ENCODE data around the gene EMP1.
"Not testable (repeated sequence)": the region's sequence is repeated elsewhere in the genome, so short reads cannot be mapped to it uniquely, and the experiment has no call there.

EMP1 gene

DNA sequence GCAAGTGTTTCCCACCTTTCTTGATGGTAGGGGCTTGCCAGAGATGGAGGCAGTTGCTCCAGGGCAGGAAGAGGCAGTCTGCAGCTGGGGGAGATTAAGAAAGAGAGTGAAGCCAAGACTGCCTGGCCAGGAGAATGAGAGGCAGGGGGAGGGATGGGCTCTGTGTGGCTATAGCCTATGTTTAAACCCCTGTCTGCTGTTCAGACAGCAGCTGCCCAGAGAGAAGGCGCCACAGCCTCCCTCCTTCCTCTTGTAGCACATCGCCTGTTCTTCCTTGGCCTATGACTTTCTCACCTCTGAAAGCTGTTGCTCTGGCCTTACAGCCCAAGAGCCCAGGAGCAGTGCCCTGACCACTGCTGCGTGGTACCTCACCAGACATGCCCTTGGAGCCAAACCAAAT is 61.7 kb downstream of the EMP1 start:
- Histone ChIP-seq H3K27me3 (ENCODE audit: insufficient read depth, low read length) (no peaks in the 10 kb centered on the region), H2BK12ac (ENCODE audit: low read length) (no peak overlapping the region), H4K8ac (ENCODE audit: low read depth, low read length) (no peak overlapping the region), H3K4ac (ENCODE audit: low read depth, low read length) (no peak overlapping the region), H3K14ac (ENCODE audit: low read length) (no peak overlapping the region), H2AK5ac (ENCODE audit: low read length) (no peak overlapping the region), H3K4me2 (ENCODE audit: low read length) (no peak overlapping the region), H3K18ac (ENCODE audit: low read length) (no peak overlapping the region), H3K4me1 (ENCODE audit: control insufficient read depth in 1 of 2, insufficient read depth in 2 of 2, low read length in 2 of 2) (no peaks in the 10 kb centered on the region), H3K27ac (ENCODE audit: low read depth, low read length) (no peak overlapping the region), H3K4me3 (ENCODE audit: low read depth, low read length) (no peak overlapping the region), H3K9me3 (ENCODE audit: insufficient read depth, low read depth, low read length) (no peaks in the 10 kb centered on the region), H2BK120ac (ENCODE audit: insufficient read depth, low read length, poor library complexity) (no peak overlapping the region), H3K23ac (ENCODE audit: low read length) (peak overlapping the region; percentile 37), H3K36me3 (ENCODE audit: control insufficient read depth in 1 of 2, insufficient read depth in 2 of 2, low read length in 2 of 2) (no peaks in the 10 kb centered on the region), H3K79me2 (ENCODE audit: control insufficient read depth, insufficient read depth, low read length, poor library complexity) (no peaks in the 10 kb centered on the region), H3K9ac (ENCODE audit: low read length) (no peak overlapping the region), H2AFZ (ENCODE audit: insufficient read depth, low read length, poor library complexity) (no peak overlapping the region), H4K12ac (ENCODE audit: low read depth, low read length) (no peak overlapping the region), H2BK5ac (ENCODE audit: low read depth, low read length, poor library complexity) (no peak overlapping the region), H4K91ac (ENCODE audit: low read depth, low read length) (no peak overlapping the region), H3K79me1 (ENCODE audit: low read length) (peaks cover 4% of the 10 kb centered on the region)
- no peak for DNase-seq
- no CpG with 5 or more reads among the region's 3 CpGs for WGBS (ENCODE audit: extremely low coverage, insufficient coverage, insufficient read length)

DNA sequence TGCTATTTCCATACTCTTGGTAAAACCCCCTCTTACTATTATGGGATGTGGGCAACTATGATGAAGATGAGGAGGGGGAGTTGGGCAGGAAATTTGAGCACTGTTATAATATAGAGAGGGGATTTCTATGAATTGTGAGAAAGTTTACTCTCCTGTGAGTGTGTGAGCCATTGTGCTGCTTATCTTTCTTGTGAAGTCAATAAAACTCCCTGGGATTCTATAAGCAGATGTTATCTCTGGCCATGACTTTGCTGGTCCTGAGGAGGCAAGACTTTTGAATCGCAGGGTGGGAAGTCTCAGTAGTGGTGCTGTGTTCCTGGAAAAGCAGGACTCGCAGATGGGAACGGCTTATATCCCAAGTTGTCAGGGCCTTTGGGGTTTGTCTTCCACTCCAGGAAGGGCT is 62.2 kb downstream of the EMP1 start:
- no peaks in the 10 kb centered on the region for H3K4me1 ChIP-seq (ENCODE audit: control insufficient read depth in 1 of 2, insufficient read depth in 2 of 2, low read length in 2 of 2)
- no peak overlapping the region for H2BK5ac ChIP-seq (ENCODE audit: low read depth, low read length, poor library complexity)
- H3K14ac ChIP-seq (ENCODE audit: low read length): no peak overlapping the region
- no peak overlapping the region for H2AK5ac ChIP-seq (ENCODE audit: low read length)
- no peak overlapping the region for H2BK12ac ChIP-seq (ENCODE audit: low read length)
- no peak overlapping the region for H3K4me2 ChIP-seq (ENCODE audit: low read length)
- H3K9ac ChIP-seq (ENCODE audit: low read length): no peak overlapping the region
- H3K36me3 ChIP-seq (ENCODE audit: control insufficient read depth in 1 of 2, insufficient read depth in 2 of 2, low read length in 2 of 2): no peaks in the 10 kb centered on the region
- no peak overlapping the region for H4K12ac ChIP-seq (ENCODE audit: low read depth, low read length)
- DNase-seq: no peak
- H3K27ac ChIP-seq (ENCODE audit: low read depth, low read length): no peak overlapping the region
- H3K4ac ChIP-seq (ENCODE audit: low read depth, low read length): no peak overlapping the region
- no peak overlapping the region for H3K23ac ChIP-seq (ENCODE audit: low read length)
- no peak overlapping the region for H2AFZ ChIP-seq (ENCODE audit: insufficient read depth, low read length, poor library complexity)
- H3K79me2 ChIP-seq (ENCODE audit: control insufficient read depth, insufficient read depth, low read length, poor library complexity): no peaks in the 10 kb centered on the region
- no peak overlapping the region for H3K4me3 ChIP-seq (ENCODE audit: low read depth, low read length)
- no peaks in the 10 kb centered on the region for H3K27me3 ChIP-seq (ENCODE audit: insufficient read depth, low read length)
- peaks cover 4% of the 10 kb centered on the region for H3K79me1 ChIP-seq (ENCODE audit: low read length)
- H4K8ac ChIP-seq (ENCODE audit: low read depth, low read length): no peak overlapping the region
- H4K91ac ChIP-seq (ENCODE audit: low read depth, low read length): no peak overlapping the region
- H3K18ac ChIP-seq (ENCODE audit: low read length): no peak overlapping the region
- no peak overlapping the region for H2BK120ac ChIP-seq (ENCODE audit: insufficient read depth, low read length, poor library complexity)
- WGBS (ENCODE audit: extremely low coverage, insufficient coverage, insufficient read length): no CpG with 5 or more reads among the region's 3 CpGs
- no peaks in the 10 kb centered on the region for H3K9me3 ChIP-seq (ENCODE audit: insufficient read depth, low read depth, low read length)

DNA sequence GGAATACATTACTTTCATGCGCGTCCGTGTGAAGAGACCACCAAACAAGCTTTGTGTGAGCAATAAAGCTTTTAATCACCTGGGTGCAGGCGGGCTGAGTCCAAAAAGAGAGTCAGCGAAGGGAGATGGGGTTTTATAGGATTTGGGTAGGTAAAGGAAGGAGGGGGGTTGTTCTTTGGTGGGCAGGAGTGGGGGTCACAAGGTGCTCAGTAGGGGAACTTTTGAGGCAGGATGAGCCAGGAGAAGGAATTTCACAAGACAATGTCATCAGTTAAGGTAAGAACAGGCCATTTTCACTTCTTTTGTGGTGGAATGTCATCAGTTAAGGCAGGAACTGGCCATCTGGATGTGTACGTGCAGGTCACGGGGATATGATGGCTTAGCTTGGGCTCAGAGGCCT is 63.1 kb downstream of the EMP1 start:
- H3K27ac ChIP-seq (ENCODE audit: low read depth, low read length); H3K4me3 ChIP-seq (ENCODE audit: low read depth, low read length); H2AK5ac ChIP-seq (ENCODE audit: low read length); H4K8ac ChIP-seq (ENCODE audit: low read depth, low read length); H3K9ac ChIP-seq (ENCODE audit: low read length); H3K23ac ChIP-seq (ENCODE audit: low read length); H3K27me3 ChIP-seq (ENCODE audit: insufficient read depth, low read length); H3K79me2 ChIP-seq (ENCODE audit: control insufficient read depth, insufficient read depth, low read length, poor library complexity); H3K14ac ChIP-seq (ENCODE audit: low read length); H2BK5ac ChIP-seq (ENCODE audit: low read depth, low read length, poor library complexity); H3K18ac ChIP-seq (ENCODE audit: low read length); H3K79me1 ChIP-seq (ENCODE audit: low read length); H4K12ac ChIP-seq (ENCODE audit: low read depth, low read length); H2BK120ac ChIP-seq (ENCODE audit: insufficient read depth, low read length, poor library complexity); H2BK12ac ChIP-seq (ENCODE audit: low read length); H3K36me3 ChIP-seq (ENCODE audit: control insufficient read depth in 1 of 2, insufficient read depth in 2 of 2, low read length in 2 of 2); DNase-seq; H4K91ac ChIP-seq (ENCODE audit: low read depth, low read length); H3K4me1 ChIP-seq (ENCODE audit: control insufficient read depth in 1 of 2, insufficient read depth in 2 of 2, low read length in 2 of 2); H3K9me3 ChIP-seq (ENCODE audit: insufficient read depth, low read depth, low read length); H3K4ac ChIP-seq (ENCODE audit: low read depth, low read length); H3K4me2 ChIP-seq (ENCODE audit: low read length); H2AFZ ChIP-seq (ENCODE audit: insufficient read depth, low read length, poor library complexity): not testable (repeated sequence)
- 100% methylated on average over 1 of the region's 7 CpGs for WGBS (ENCODE audit: extremely low coverage, insufficient coverage, insufficient read length)

GRCh38 chr12:13267826-13268225 is 71.3 kb downstream of the EMP1 start:
- not testable (repeated sequence) for H3K27me3 ChIP-seq (ENCODE audit: insufficient read depth, low read length); H3K23ac ChIP-seq (ENCODE audit: low read length); H4K8ac ChIP-seq (ENCODE audit: low read depth, low read length); H2AK5ac ChIP-seq (ENCODE audit: low read length); H3K4me3 ChIP-seq (ENCODE audit: low read depth, low read length); H3K79me2 ChIP-seq (ENCODE audit: control insufficient read depth, insufficient read depth, low read length, poor library complexity); H3K9me3 ChIP-seq (ENCODE audit: insufficient read depth, low read depth, low read length); H3K14ac ChIP-seq (ENCODE audit: low read length); H3K9ac ChIP-seq (ENCODE audit: low read length); H3K18ac ChIP-seq (ENCODE audit: low read length); H4K91ac ChIP-seq (ENCODE audit: low read depth, low read length); H2BK120ac ChIP-seq (ENCODE audit: insufficient read depth, low read length, poor library complexity); H3K27ac ChIP-seq (ENCODE audit: low read depth, low read length); H2BK12ac ChIP-seq (ENCODE audit: low read length); H3K4me1 ChIP-seq (ENCODE audit: control insufficient read depth in 1 of 2, insufficient read depth in 2 of 2, low read length in 2 of 2); H2AFZ ChIP-seq (ENCODE audit: insufficient read depth, low read length, poor library complexity); H4K12ac ChIP-seq (ENCODE audit: low read depth, low read length); H3K4ac ChIP-seq (ENCODE audit: low read depth, low read length); H2BK5ac ChIP-seq (ENCODE audit: low read depth, low read length, poor library complexity); H3K79me1 ChIP-seq (ENCODE audit: low read length); H3K4me2 ChIP-seq (ENCODE audit: low read length); H3K36me3 ChIP-seq (ENCODE audit: control insufficient read depth in 1 of 2, insufficient read depth in 2 of 2, low read length in 2 of 2); DNase-seq
- WGBS (ENCODE audit: extremely low coverage, insufficient coverage, insufficient read length): no CpG with 5 or more reads among the region's 3 CpGs
